Tibial nerve (tissue), 4 donors: Measurements from ENCODE around the gene CRACR2A. TPM values are rescaled to one million over a fixed set of nuclear protein-coding genes. Genes with fewer than 3 reads are reported as not detected.
A peak's percentile ranks its signal among the peaks of the same experiment; 100 is the strongest.

Experiments used
- DNase-seq, 2 donors: peaks; one replicate each; pipeline ENCODE4 v3.0.0-alpha.2; 2019; ENCODE audit warnings: low spot score in 2 of 2
- H3K27ac ChIP-seq, 4 donors: fragments of 200-600 bp; sonication (generic) in 3 of 4; one replicate each; pipeline ENCODE4 v1.5.1; 2017 to 2019; ENCODE audit warnings: mild to moderate bottlenecking in 1 of 4
- H3K27me3 ChIP-seq, 2 donors: fragments of 200-600 bp; sonication (generic) in 1 of 2; one replicate each; pipeline versions ENCODE4 v1.5.1 to v1.6.0; 2017 to 2019
- H3K36me3 ChIP-seq, 3 donors: fragments of 200-600 bp; sonication (generic); one replicate each; pipeline ENCODE4 v1.5.1; 2018 to 2019
- H3K4me1 ChIP-seq, 4 donors: fragments of 200-600 bp; sonication (generic) in 3 of 4; one replicate each; pipeline ENCODE4 v1.5.1; 2017 to 2019
- H3K4me3 ChIP-seq, 4 donors: fragments of 200-600 bp; sonication (generic) in 3 of 4; one replicate each; pipeline ENCODE4 v1.5.1; 2017 to 2019; ENCODE audit warnings: mild to moderate bottlenecking in 1 of 4, moderate library complexity in 1 of 4
- H3K9me3 ChIP-seq, 4 donors: fragments of 200-600 bp; sonication (generic) in 3 of 4; one replicate each; pipeline ENCODE4 v1.5.1; 2017 to 2019
- EP300 ChIP-seq, 2 donors: sonication (generic); formaldehyde crosslinking; IDR thresholded peaks; one replicate each; pipeline ENCODE4 v1.6.1; 2017; ENCODE audit warnings: antibody characterized with exemption in 2 of 2, mild to moderate bottlenecking in 1 of 2
- POLR2A ChIP-seq, 2 donors: fragments of 450-650 bp; IDR thresholded peaks; one replicate each; pipeline ENCODE4 v1.6.1; 2017; ENCODE audit warnings: antibody characterized with exemption in 2 of 2, mild to moderate bottlenecking in 2 of 2, moderate library complexity in 2 of 2
- WGBS, 2 donors: methylation state at CpG; one replicate each; pipeline ENCODE4 v1.1.5; 2018; 5-methylcytosine and 5-hydroxymethylcytosine counted together
- total RNA-seq, 4 donors: library from RNA; depleted of rRNA; stranded (reverse); fragments of >200 nt; gene quantifications; one replicate each; pipeline ENCODE4 v1.1.0, GENCODE V29; 2016
- TF ChIP-seq, protein P1 (sequence below), 5 experiments: fragments of 200-600 bp in 3 of 5; fragments of 450-650 bp in 2 of 5; sonication (generic) in 3 of 5; IDR thresholded peaks; one replicate each; pipeline ENCODE4 v1.5.1; 2016 to 2019; ENCODE audit warnings: antibody characterized with exemption in 5 of 5, mild to moderate bottlenecking in 3 of 5, moderate library complexity in 2 of 5

CRACR2A gene
- total RNA-seq, 4 donors from 2014 or later: 2.6 to 6.3 (median 4.2) TPM

DNA sequence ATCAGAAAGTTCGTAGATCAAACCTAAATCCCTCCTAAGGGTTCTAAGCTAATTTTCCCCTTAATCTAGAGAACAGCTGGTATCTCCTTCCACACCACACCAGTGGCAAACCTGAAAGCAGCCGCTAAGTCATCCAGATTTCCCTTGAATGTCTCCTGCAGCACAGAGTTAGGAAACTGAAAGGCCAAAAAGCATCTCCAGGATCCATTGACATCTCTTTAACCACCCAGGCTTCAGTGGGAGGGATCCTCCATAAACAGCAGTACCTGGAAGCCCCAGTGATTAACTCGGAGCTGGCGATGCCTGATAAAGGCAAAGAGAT lies 47.6 kb downstream of the CRACR2A start:
- H3K4me3 ChIP-seq: no peak overlapping the region
- no peaks in the 10 kb centered on the region for H3K27me3 ChIP-seq
- H3K4me1 ChIP-seq: peaks cover 0 to 5% (median 2%) of the 10 kb centered on the region in 4 donors
- TF ChIP-seq, protein P1, sequence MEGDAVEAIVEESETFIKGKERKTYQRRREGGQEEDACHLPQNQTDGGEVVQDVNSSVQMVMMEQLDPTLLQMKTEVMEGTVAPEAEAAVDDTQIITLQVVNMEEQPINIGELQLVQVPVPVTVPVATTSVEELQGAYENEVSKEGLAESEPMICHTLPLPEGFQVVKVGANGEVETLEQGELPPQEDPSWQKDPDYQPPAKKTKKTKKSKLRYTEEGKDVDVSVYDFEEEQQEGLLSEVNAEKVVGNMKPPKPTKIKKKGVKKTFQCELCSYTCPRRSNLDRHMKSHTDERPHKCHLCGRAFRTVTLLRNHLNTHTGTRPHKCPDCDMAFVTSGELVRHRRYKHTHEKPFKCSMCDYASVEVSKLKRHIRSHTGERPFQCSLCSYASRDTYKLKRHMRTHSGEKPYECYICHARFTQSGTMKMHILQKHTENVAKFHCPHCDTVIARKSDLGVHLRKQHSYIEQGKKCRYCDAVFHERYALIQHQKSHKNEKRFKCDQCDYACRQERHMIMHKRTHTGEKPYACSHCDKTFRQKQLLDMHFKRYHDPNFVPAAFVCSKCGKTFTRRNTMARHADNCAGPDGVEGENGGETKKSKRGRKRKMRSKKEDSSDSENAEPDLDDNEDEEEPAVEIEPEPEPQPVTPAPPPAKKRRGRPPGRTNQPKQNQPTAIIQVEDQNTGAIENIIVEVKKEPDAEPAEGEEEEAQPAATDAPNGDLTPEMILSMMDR (IDR thresholded peaks at IDR 0.05): no peak
- TF ChIP-seq POLR2A (IDR thresholded peaks at IDR 0.05): no peak
- no peak for TF ChIP-seq EP300 (IDR thresholded peaks at IDR 0.05)
- no peak for DNase-seq
- 78 to 79% methylated on average over 4 of the region's 4 CpGs for WGBS, 2 donors
- H3K27ac ChIP-seq: peak overlapping the region in 1 of 4 donors; percentile 77
- H3K9me3 ChIP-seq: no peaks in the 10 kb centered on the region
- no peaks in the 10 kb centered on the region for H3K36me3 ChIP-seq

DNA sequence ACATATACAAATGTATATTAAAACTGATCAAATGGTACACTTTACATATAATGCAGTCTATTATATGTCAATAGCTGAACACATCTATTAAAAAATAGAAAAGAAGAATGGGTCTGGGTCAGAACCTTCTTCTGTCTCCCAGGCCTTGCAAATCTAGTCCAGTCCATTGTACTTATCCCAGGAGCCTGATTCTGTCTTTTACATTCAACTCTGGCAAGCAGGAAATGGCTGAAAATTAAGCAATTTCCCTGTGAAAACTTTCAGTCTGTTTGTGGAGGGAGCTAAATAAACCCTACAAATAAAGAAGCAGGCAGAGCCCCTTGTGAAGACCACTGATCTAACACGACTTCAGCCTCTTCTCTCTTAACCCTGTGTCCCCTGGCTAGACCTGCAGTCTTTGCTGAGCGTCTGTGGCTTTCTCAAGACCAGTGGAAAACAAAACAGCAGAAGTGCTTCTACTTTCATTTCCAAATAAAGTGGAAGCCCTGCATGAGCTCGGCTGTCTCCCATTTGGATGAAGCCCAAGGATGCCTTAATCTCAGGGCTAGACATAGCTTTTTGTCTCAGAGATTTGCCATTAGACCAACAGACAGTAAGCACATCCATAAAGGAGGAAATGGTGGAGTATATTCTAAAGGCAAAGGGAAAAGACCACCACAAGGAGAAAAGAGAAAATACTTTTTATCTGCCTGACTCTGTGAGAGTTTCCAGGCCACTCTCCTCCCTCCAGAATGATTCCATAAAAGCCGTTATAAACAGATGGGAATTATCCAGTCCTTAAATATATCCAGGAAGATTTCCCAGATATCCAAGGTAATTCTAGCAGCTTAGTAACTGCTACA lies 48.2 kb downstream of the CRACR2A start:
- no peaks in the 10 kb centered on the region for H3K9me3 ChIP-seq
- H3K27me3 ChIP-seq: no peaks in the 10 kb centered on the region
- TF ChIP-seq EP300 (IDR thresholded peaks at IDR 0.05) (no peak), POLR2A (IDR thresholded peaks at IDR 0.05) (no peak)
- TF ChIP-seq, protein P1 (IDR thresholded peaks at IDR 0.05): no peak
- 30 to 35% methylated on average over 4 of the region's 4 CpGs for WGBS, 2 donors
- no peak overlapping the region for H3K4me3 ChIP-seq
- peaks cover 0 to 5% (median 2%) of the 10 kb centered on the region in 4 donors for H3K4me1 ChIP-seq
- H3K36me3 ChIP-seq: no peaks in the 10 kb centered on the region
- peak overlapping the region in 2 of 4 donors; percentile 56 to 77 for H3K27ac ChIP-seq
- no peak for DNase-seq

GRCh38 chr12:3700861-3701260 lies 52.0 kb downstream of the CRACR2A start:
- Histone ChIP-seq H3K27me3 (no peaks in the 10 kb centered on the region), H3K4me3 (no peak overlapping the region), H3K36me3 (no peaks in the 10 kb centered on the region), H3K27ac (no peak overlapping the region), H3K9me3 (no peaks in the 10 kb centered on the region), H3K4me1 (peaks cover 0 to 20% (median 6%) of the 10 kb centered on the region in 4 donors)
- 95 to 100% methylated on average over 1 of the region's 1 CpG for WGBS, 2 donors
- TF ChIP-seq EP300 (IDR thresholded peaks at IDR 0.05): no peak
- TF ChIP-seq, protein P1 (IDR thresholded peaks at IDR 0.05): no peak
- no peak for TF ChIP-seq POLR2A (IDR thresholded peaks at IDR 0.05)
- DNase-seq: no peak

- Histone ChIP-seq H3K9me3 (no peaks in the 10 kb centered on the region), H3K27me3 (no peaks in the 10 kb centered on the region), H3K36me3 (peaks cover 0 to 12% (median 0%) of the 10 kb centered on the region in 3 donors), H3K4me1 (peaks cover 0 to 19% (median 3%) of the 10 kb centered on the region in 4 donors), H3K4me3 (no peak overlapping the region), H3K27ac (peak overlapping the region in 1 of 4 donors; percentile 9)
- TF ChIP-seq, protein P1 (IDR thresholded peaks at IDR 0.05): no peak
- TF ChIP-seq EP300 (IDR thresholded peaks at IDR 0.05) (no peak), POLR2A (IDR thresholded peaks at IDR 0.05) (no peak)
- 33 to 40% methylated on average over 7 of the region's 7 CpGs for WGBS, 2 donors
- DNase-seq: no peak
These were observed 54.5 kb downstream of the CRACR2A start for GRCh38 chr12:3698218-3698974.
